HEK293 (cell line): ENCODE results near the gene C19orf38.

Experiments used
- HOXA7 ChIP-seq: sonication (generic); formaldehyde crosslinking; IDR thresholded peaks from 2 replicates; pipeline ENCODE4 v1.8.1; 2022; ENCODE audit warnings: missing genetic modification reagents, borderline replicate concordance
- KLF16 ChIP-seq: fragments of 450-650 bp; formaldehyde crosslinking; IDR thresholded peaks from 2 replicates; pipeline ENCODE4 v1.5.1; 2017; ENCODE audit warnings: missing biosample characterization, missing genetic modification characterization
- PRDM1 ChIP-seq: fragments of 450-650 bp; formaldehyde crosslinking; IDR thresholded peaks from 2 replicates; pipeline ENCODE4; 2016; ENCODE audit warnings: missing biosample characterization, missing genetic modification characterization
- PRDM4 ChIP-seq: fragments of 450-650 bp; formaldehyde crosslinking; IDR thresholded peaks from 2 replicates; pipeline ENCODE4 v1.5.1; 2017; ENCODE audit warnings: missing biosample characterization, missing genetic modification characterization
- REST ChIP-seq: fragments of 450-650 bp; formaldehyde crosslinking; IDR thresholded peaks from 2 replicates; pipeline ENCODE4 v1.5.1; 2016; ENCODE audit warnings: missing biosample characterization, missing genetic modification characterization
- TCF7L2 ChIP-seq: IDR thresholded peaks from 2 replicates; pipeline ENCODE4 v1.6.1; 2011; ENCODE audit warnings: low read depth, mild to moderate bottlenecking, inconsistent platforms, low read length, moderate library complexity, borderline replicate concordance
- TRIM28 ChIP-seq: IDR thresholded peaks from 2 replicates; pipeline ENCODE4 v1.6.1; 2011; ENCODE audit warnings: low read length, control low read depth, borderline replicate concordance
- ZBTB7A ChIP-seq: fragments of 450-650 bp; formaldehyde crosslinking; IDR thresholded peaks from 2 replicates; pipeline ENCODE4 v1.5.1; 2016; ENCODE audit warnings: low read depth, missing biosample characterization, missing genetic modification characterization
- ZFP3 ChIP-seq: fragments of 450-650 bp; formaldehyde crosslinking; IDR thresholded peaks from 2 replicates; pipeline ENCODE4 v1.5.1; 2016; ENCODE audit warnings: low read depth, missing biosample characterization, missing genetic modification characterization
- ZNF10 ChIP-seq: fragments of 450-650 bp; formaldehyde crosslinking; IDR thresholded peaks from 2 replicates; pipeline ENCODE4 v1.5.1; 2017; ENCODE audit warnings: missing biosample characterization, missing genetic modification characterization
- ZNF133 ChIP-seq: fragments of 450-650 bp; formaldehyde crosslinking; IDR thresholded peaks from 2 replicates; pipeline ENCODE4 v1.5.1; 2016; ENCODE audit warnings: missing biosample characterization, missing genetic modification characterization
- ZNF174 ChIP-seq: fragments of 450-650 bp; formaldehyde crosslinking; IDR thresholded peaks from 2 replicates; pipeline ENCODE4 v1.5.0; 2017; ENCODE audit warnings: missing biosample characterization, mild to moderate bottlenecking, missing genetic modification characterization
- ZNF18 ChIP-seq: fragments of 450-650 bp; formaldehyde crosslinking; IDR thresholded peaks from 2 replicates; pipeline ENCODE4 v1.5.1; 2016; ENCODE audit warnings: missing biosample characterization, missing genetic modification characterization
- ZNF2 ChIP-seq: fragments of 450-650 bp; formaldehyde crosslinking; IDR thresholded peaks from 2 replicates; pipeline ENCODE4 v1.5.1; 2016; ENCODE audit warnings: missing biosample characterization, missing genetic modification characterization
- ZNF202 ChIP-seq: fragments of 450-650 bp; formaldehyde crosslinking; IDR thresholded peaks from 2 replicates; pipeline ENCODE4 v1.5.1; 2016; ENCODE audit warnings: missing biosample characterization, missing genetic modification characterization, borderline replicate concordance
- ZNF274 ChIP-seq, 2 experiments: fragments of 200-500 bp in 1 of 2; fragments of 450-650 bp in 1 of 2; sonication (Bioruptor generic) in 1 of 2; formaldehyde crosslinking in 1 of 2; IDR thresholded peaks; 2 replicates each; pipeline versions ENCODE4 v1.5.1 to v1.6.1; 2014 to 2016; ENCODE audit warnings: borderline replicate concordance in 1 of 2, inconsistent platforms in 1 of 2, low read length in 1 of 2, missing biosample characterization in 1 of 2, missing genetic modification characterization in 1 of 2
- ZNF292 ChIP-seq: fragments of 450-650 bp; formaldehyde crosslinking; IDR thresholded peaks from 2 replicates; pipeline ENCODE4 v1.5.1; 2016; ENCODE audit warnings: low read depth, missing biosample characterization, missing genetic modification characterization, borderline replicate concordance
- ZNF354C ChIP-seq: fragments of 450-650 bp; formaldehyde crosslinking; IDR thresholded peaks from 2 replicates; pipeline ENCODE4 v1.5.1; 2016; ENCODE audit warnings: missing biosample characterization, missing genetic modification characterization, low read depth, borderline replicate concordance
- ZNF394 ChIP-seq: fragments of 450-650 bp; formaldehyde crosslinking; IDR thresholded peaks from 2 replicates; pipeline ENCODE4 v1.5.1; 2016; ENCODE audit warnings: missing biosample characterization, missing genetic modification characterization, mild to moderate bottlenecking, moderate library complexity, borderline replicate concordance
- ZNF555 ChIP-seq: fragments of 450-650 bp; formaldehyde crosslinking; conservative IDR thresholded peaks from 2 replicates; pipeline ENCODE4 v1.5.1; 2017; ENCODE audit warnings: missing biosample characterization, mild to moderate bottlenecking, missing genetic modification characterization, inconsistent platforms
- ZNF677 ChIP-seq: fragments of 450-650 bp; IDR thresholded peaks from 2 replicates; pipeline ENCODE4 v1.5.0; 2018; ENCODE audit warnings: missing biosample characterization, mild to moderate bottlenecking, missing genetic modification characterization, moderate library complexity
- ZNF768 ChIP-seq: fragments of 450-650 bp; formaldehyde crosslinking; IDR thresholded peaks from 2 replicates; pipeline ENCODE4 v1.5.1; 2018; ENCODE audit warnings: missing biosample characterization, mild to moderate bottlenecking, missing genetic modification characterization
- ZNF777 ChIP-seq: fragments of 450-650 bp; formaldehyde crosslinking; IDR thresholded peaks from 2 replicates; pipeline ENCODE4 v1.5.1; 2017; ENCODE audit warnings: missing biosample characterization, missing genetic modification characterization, borderline replicate concordance
- ZSCAN18 ChIP-seq: fragments of 450-650 bp; formaldehyde crosslinking; IDR thresholded peaks from 2 replicates; pipeline ENCODE4 v1.5.1; 2016; ENCODE audit warnings: missing biosample characterization, missing genetic modification characterization

The C19orf38 gene

GRCh38 chr19:10870955-10871603 is 22.9 kb downstream of the C19orf38 start, which contains the start of gene CARM1 (continued):
- TF ChIP-seq PRDM4 (tag by site-specific recombination) (no peak), ZNF133 (tag by site-specific recombination) (no peak), ZNF2 (tag by site-specific recombination) (no peak), ZNF394 (tag by site-specific recombination) (no peak), ZNF18 (no peak), ZNF354C (tag by site-specific recombination) (no peak), ZSCAN18 (tag by site-specific recombination) (no peak), ZNF555 (no peak), ZNF777 (tag by site-specific recombination) (no peak), ZNF292 (tag by site-specific recombination) (no peak), ZNF677 (tag by site-specific recombination) (no peak), ZFP3 (tag by site-specific recombination) (no peak), ZNF10 (tag by site-specific recombination) (no peak), PRDM1 (no peak), REST (tag by site-specific recombination) (no peak), TRIM28 (no peak), ZNF202 (tag by site-specific recombination) (no peak), TCF7L2 (no peak), ZBTB7A (no peak), KLF16 (tag by site-specific recombination) (no peak; the same call in 1 of the 2 replicates), ZNF768 (tag by site-specific recombination) (no peak), ZNF274 (IDR thresholded peaks at IDR 0.05; ENCODE audit: low read length) (no peak), ZNF274 (tag by site-specific recombination; IDR thresholded peaks at IDR 0.05; ENCODE audit: borderline replicate concordance) (no peak), HOXA7 (CRISPR knock-in tag) (no peak), ZNF174 (tag by site-specific recombination) (no peak)
